Epidermal melanocyte (primary cell): ENCODE measurements around the gene NFATC3.
A peak's percentile ranks its signal among the peaks of the same experiment; 100 is the strongest.

Experiments
- DNase-seq: peaks from one replicate; pipeline ENCODE4 v3.0.0; 2011; ENCODE audit warnings: low spot score; ENCODE audit not compliant: insufficient read length

NFATC3 gene

GRCh38 chr16:68229431-68230175 is 144.4 kb downstream of the NFATC3 start:
- DNase-seq = peak; percentile 83

- DNase-seq = no peak
Measured at GRCh38 chr16:68230176-68230571, 145.0 kb downstream of the NFATC3 start.

- DNase-seq = no peak
Measured at GRCh38 chr16:68230956-68231355, 145.8 kb downstream of the NFATC3 start.

GRCh38 chr16:68231384-68232136 is 146.4 kb downstream of the NFATC3 start:
- no peak for DNase-seq

GRCh38 chr16:68232335-68232734 is 147.2 kb downstream of the NFATC3 start:
- no peak for DNase-seq

- DNase-seq = no peak
Measured at GRCh38 chr16:68233085-68233834, 148.1 kb downstream of the NFATC3 start.

GRCh38 chr16:68233835-68234187 is 148.6 kb downstream of the NFATC3 start:
- DNase-seq = no peak

GRCh38 chr16:68234188-68235107 is 149.3 kb downstream of the NFATC3 start:
- no peak for DNase-seq

- no peak for DNase-seq
Measured at GRCh38 chr16:68235108-68235886, 150.1 kb downstream of the NFATC3 start.

GRCh38 chr16:68235887-68236136 is 150.6 kb downstream of the NFATC3 start, which contains the start of gene ESRP2:
Gene ESRP2, minus strand, starts transcription at chr16:68236127. Its CDS starts 82 bp downstream, at chr16:68236045.
- no peak for DNase-seq

GRCh38 chr16:68236137-68236825 is 151.1 kb downstream of the NFATC3 start:
- no peak for DNase-seq

- DNase-seq = no peak
Measured at GRCh38 chr16:68236826-68237242, 151.7 kb downstream of the NFATC3 start.

- DNase-seq = peak; percentile 90
Measured at GRCh38 chr16:68237243-68238028, 152.3 kb downstream of the NFATC3 start.

GRCh38 chr16:68238029-68238345 is 152.8 kb downstream of the NFATC3 start:
- DNase-seq = no peak

- DNase-seq = no peak
Measured at GRCh38 chr16:68242085-68242484, 156.9 kb downstream of the NFATC3 start.

- DNase-seq = no peak
Measured at GRCh38 chr16:68242926-68243858, 158.0 kb downstream of the NFATC3 start.

- DNase-seq = no peak
Measured at GRCh38 chr16:68244481-68244902, 159.3 kb downstream of the NFATC3 start.
